ENCODE data around the gene NCOA3. TPM values are rescaled to one million over a fixed set of nuclear protein-coding genes. Genes with fewer than 3 reads are reported as not detected.

NCOA3 gene
- total RNA-seq, 2 experiments from 2014 or later: 66.2 to 73.7 TPM

DNA sequence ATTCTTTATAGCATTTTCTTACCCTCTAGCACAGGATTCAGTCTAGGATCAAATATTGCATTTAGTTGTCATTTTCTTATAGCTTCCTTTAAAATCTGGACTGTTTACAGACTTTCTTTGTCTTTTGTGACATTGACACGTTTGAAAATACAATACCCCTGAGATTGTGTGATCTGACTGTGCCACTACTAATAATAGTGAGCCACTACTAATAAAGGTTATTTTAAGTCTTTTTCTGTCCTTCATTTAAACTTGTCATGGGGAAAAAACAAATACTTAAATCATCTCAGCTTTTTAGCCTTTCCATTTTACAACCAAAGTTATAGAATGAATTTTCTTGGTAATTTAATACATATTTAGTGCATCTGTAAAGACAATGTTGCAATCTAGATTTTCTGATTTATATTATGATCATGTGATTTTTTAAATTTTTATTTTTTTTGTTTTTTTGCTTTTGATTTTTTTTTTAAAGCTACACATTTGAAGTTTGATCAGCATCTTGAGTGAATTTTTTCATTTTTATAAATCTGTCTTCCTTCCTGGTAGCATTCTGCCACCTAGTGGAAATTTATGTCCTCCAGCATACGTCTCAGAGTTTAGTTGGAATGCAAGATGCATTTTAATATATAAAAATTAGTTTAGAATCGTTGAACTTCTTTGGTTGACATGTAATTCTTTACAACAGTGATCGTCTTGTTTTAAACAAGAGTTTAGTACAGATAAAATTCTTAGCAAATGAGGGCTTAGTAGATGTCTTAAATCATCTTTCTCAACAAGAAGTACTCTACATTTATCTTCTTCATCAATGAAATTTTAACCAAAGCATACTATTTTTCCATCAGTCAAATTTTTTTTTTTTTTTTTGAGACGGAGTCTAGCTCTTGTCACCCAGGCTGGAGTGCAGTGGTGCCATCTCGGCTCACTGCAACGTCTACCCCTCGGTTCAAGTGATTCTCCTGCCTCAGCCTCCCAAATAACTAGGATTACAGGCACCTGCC lies 119.4 kb downstream of the NCOA3 start:
- no peaks in the 10 kb centered on the region for H3K9me3 Mint-ChIP-seq
- H3K4me3 Mint-ChIP-seq: no peak overlapping the region
- DNase-seq (peak; percentile 21), ATAC-seq (peak; percentile 58)
- ChIA-PET POLR2A (interaction anchor here (1.6 kb wide), 1 partner anchor 120 kb away, joined by 5 read pairs; the partner anchor contains the start of gene NCOA3), CTCF (interaction anchor here (0.6 to 4.7 kb wide), 51 partner anchors 10 to 1429 kb away, joined by 3 to 39 read pairs (median 4); partner anchors contain the start of genes NCOA3 and ZMYND8)
- H3K27me3 Mint-ChIP-seq: no peaks in the 10 kb centered on the region
- H3K27ac Mint-ChIP-seq: peak overlapping the region; percentile 71
- peaks cover 40% of the 10 kb centered on the region for H3K36me3 Mint-ChIP-seq (ENCODE audit: low read depth)
- intact Hi-C loops (cut with micrococcal nuclease): loop anchor here (5.0 kb wide), 1 partner anchor 349 kb away; no protein-coding TSS in a partner anchor
- TF ChIP-seq, protein P1, sequence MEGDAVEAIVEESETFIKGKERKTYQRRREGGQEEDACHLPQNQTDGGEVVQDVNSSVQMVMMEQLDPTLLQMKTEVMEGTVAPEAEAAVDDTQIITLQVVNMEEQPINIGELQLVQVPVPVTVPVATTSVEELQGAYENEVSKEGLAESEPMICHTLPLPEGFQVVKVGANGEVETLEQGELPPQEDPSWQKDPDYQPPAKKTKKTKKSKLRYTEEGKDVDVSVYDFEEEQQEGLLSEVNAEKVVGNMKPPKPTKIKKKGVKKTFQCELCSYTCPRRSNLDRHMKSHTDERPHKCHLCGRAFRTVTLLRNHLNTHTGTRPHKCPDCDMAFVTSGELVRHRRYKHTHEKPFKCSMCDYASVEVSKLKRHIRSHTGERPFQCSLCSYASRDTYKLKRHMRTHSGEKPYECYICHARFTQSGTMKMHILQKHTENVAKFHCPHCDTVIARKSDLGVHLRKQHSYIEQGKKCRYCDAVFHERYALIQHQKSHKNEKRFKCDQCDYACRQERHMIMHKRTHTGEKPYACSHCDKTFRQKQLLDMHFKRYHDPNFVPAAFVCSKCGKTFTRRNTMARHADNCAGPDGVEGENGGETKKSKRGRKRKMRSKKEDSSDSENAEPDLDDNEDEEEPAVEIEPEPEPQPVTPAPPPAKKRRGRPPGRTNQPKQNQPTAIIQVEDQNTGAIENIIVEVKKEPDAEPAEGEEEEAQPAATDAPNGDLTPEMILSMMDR (IDR thresholded peaks at IDR 0.05): peak; percentile 95
- peaks cover 37% of the 10 kb centered on the region for H3K4me1 Mint-ChIP-seq (ENCODE audit: low read depth)

DNA sequence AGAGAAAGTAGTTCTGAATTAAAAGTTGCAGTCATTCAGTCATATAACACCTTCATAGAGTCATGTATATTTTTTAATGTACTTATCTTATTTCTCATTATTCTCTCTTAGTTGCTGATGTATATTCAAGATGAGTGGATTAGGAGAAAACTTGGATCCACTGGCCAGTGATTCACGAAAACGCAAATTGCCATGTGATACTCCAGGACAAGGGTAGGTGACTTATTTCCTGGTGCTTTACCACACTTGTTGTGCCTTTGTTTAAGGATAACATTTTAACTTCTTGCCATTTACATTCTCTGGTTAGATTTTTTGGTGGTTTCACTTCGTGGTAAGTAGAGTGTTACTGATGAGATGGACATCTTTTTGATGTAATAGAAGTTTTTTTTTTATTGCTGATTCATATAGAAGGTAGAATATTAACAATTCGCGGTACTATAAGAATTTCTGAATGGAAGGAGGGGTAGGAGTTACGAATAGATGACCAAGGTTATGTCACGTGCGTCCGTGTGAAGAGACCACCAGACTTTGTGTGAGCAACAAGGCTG lies 120.5 kb downstream of the NCOA3 start:
- POLR2A ChIA-PET: no interaction called here
- peak overlapping the region; percentile 71 for H3K27ac Mint-ChIP-seq
- DNase-seq (no peak), ATAC-seq (no peak)
- H3K4me1 Mint-ChIP-seq (ENCODE audit: low read depth): peaks cover 30% of the 10 kb centered on the region
- CTCF ChIA-PET: interaction anchor here (1.6 to 4.4 kb wide), 4 partner anchors 11 to 352 kb away, joined by 3 to 39 read pairs (median 37); no protein-coding TSS in a partner anchor
- intact Hi-C loops (cut with micrococcal nuclease): loop anchor here (5.0 kb wide), 1 partner anchor 350 kb away; no protein-coding TSS in a partner anchor
- H3K9me3 Mint-ChIP-seq: no peaks in the 10 kb centered on the region
- H3K4me3 Mint-ChIP-seq: no peak overlapping the region
- peaks cover 39% of the 10 kb centered on the region for H3K36me3 Mint-ChIP-seq (ENCODE audit: low read depth)
- TF ChIP-seq, protein P1 (IDR thresholded peaks at IDR 0.05): no peak
- no peaks in the 10 kb centered on the region for H3K27me3 Mint-ChIP-seq

DNA sequence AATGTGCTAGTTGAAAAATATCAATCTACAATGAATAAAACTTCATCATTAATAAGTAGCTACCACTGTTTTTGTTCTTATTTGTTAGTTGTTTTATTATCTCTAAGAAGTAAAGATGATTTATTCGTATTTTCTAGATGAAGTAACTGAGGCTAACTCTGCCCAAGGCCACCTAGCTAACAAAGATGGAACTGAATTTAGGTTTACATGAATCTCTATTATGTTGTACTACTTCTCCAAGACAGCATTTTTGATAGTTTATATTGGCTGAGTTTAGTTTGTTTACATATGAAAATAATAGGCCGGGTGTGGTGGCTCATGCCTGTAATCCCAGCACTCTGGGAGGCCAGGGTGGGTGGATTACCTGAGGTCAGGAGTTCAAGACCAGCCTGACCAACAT lies 121.5 kb downstream of the NCOA3 start:
- TF ChIP-seq, protein P1 (IDR thresholded peaks at IDR 0.05): no peak
- DNase-seq (no peak), ATAC-seq (no peak)
- ChIA-PET CTCF (interaction anchor here (0.7 to 2.4 kb wide), 5 partner anchors 10 to 351 kb away, joined by 3 to 20 read pairs (median 5); partner anchors contain the start of gene NCOA3), POLR2A (interaction anchor here (0.6 to 1.0 kb wide), 4 partner anchors 12 to 121 kb away, joined by 3 to 4 read pairs (median 4); no protein-coding TSS in a partner anchor)
- Mint-ChIP-seq H3K27me3 (no peaks in the 10 kb centered on the region), H3K4me1 (ENCODE audit: low read depth) (peaks cover 26% of the 10 kb centered on the region), H3K27ac (no peak overlapping the region), H3K36me3 (ENCODE audit: low read depth) (peaks cover 42% of the 10 kb centered on the region), H3K4me3 (no peak overlapping the region), H3K9me3 (no peaks in the 10 kb centered on the region)
- intact Hi-C loops (cut with micrococcal nuclease): loop anchor here (5.0 kb wide), 1 partner anchor 351 kb away; no protein-coding TSS in a partner anchor

DNA sequence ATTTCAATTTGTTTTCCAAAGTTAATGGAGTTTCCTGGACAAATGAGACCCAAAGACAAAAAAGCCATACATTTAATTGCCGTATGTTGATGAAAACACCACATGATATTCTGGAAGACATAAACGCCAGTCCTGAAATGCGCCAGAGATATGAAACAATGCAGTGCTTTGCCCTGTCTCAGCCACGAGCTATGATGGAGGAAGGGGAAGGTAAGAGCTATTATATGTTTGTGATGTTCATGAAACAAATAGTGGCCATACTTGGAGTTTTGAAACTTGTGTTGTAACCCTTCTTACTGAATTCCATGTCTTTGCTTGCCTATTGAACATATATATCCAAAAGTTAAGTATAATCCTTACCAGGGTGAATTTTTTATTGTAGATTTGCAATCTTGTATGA lies 125.9 kb downstream of the NCOA3 start:
- H3K4me1 Mint-ChIP-seq (ENCODE audit: low read depth): peaks cover 9% of the 10 kb centered on the region
- H3K4me3 Mint-ChIP-seq: no peak overlapping the region
- POLR2A ChIA-PET: interaction anchor here (0.7 kb wide), 1 partner anchor 227 kb away, joined by 3 read pairs; no protein-coding TSS in a partner anchor
- H3K36me3 Mint-ChIP-seq (ENCODE audit: low read depth): peaks cover 55% of the 10 kb centered on the region
- CTCF ChIA-PET: interaction anchor here (1.0 kb wide), 1 partner anchor 355 kb away, joined by 4 read pairs; no protein-coding TSS in a partner anchor
- no peaks in the 10 kb centered on the region for H3K27me3 Mint-ChIP-seq
- H3K9me3 Mint-ChIP-seq: no peaks in the 10 kb centered on the region
- DNase-seq (no peak), ATAC-seq (no peak)
- intact Hi-C loops (cut with micrococcal nuclease): no loop called here
- TF ChIP-seq, protein P1 (IDR thresholded peaks at IDR 0.05): no peak
- H3K27ac Mint-ChIP-seq: no peak overlapping the region

Measured in activated CD8-positive, alpha-beta T cell treated with anti-CD3 and anti-CD28 coated beads for 36 hours (primary cell).